Measurements from ENCODE around the gene TRIP10.

- no peak for TF ChIP-seq CTCF (IDR thresholded peaks at IDR 0.05 in 8 of 11, conservative IDR thresholded peaks at IDR 0.05 in 3 of 11)
- no peak for TF ChIP-seq POLR2AphosphoS5 (IDR thresholded peaks at IDR 0.05)
- TF ChIP-seq POLR2A (IDR thresholded peaks at IDR 0.05): no peak
Measured at GRCh38 chr19:6712231-6712630, 27.2 kb upstream of the TRIP10 start.

Data from spleen (tissue), 7 donors.